Measurements from ENCODE around the gene POLN. TPM values are rescaled to one million over a fixed set of nuclear protein-coding genes. Genes with fewer than 3 reads are reported as not detected.

The POLN gene
- total RNA-seq, 4 donors from 2014 or later: 0.26 to 5.8 (median 5.5) TPM; not detected in 1

GRCh38 chr4:2096073-2096609, 145.8 kb downstream of the POLN start:
- Histone ChIP-seq H3K4me3 (no peak overlapping the region), H3K4me1 (no peaks in the 10 kb centered on the region), H3K27me3 (no peaks in the 10 kb centered on the region), H3K9me3 (no peaks in the 10 kb centered on the region), H3K27ac (no peak overlapping the region), H3K36me3 (no peaks in the 10 kb centered on the region)
- TF ChIP-seq POLR2A (IDR thresholded peaks at IDR 0.05): no peak
- TF ChIP-seq CTCF (IDR thresholded peaks at IDR 0.05): no peak
- no peak for DNase-seq
- intact Hi-C loops (cut with DNase I; ENCODE audit: low total_unique reads): no loop called here

GRCh38 chr4:2095236-2096072, 146.5 kb downstream of the POLN start:
- no peaks in the 10 kb centered on the region for H3K9me3 ChIP-seq
- intact Hi-C loops (cut with DNase I; ENCODE audit: low total_unique reads): no loop called here
- TF ChIP-seq POLR2A (IDR thresholded peaks at IDR 0.05): no peak
- no peak for TF ChIP-seq CTCF (IDR thresholded peaks at IDR 0.05)

GRCh38 chr4:2094545-2094944, 147.4 kb downstream of the POLN start:
- no peak for TF ChIP-seq CTCF (IDR thresholded peaks at IDR 0.05)
- no peak for DNase-seq
- Histone ChIP-seq H3K4me1 (no peaks in the 10 kb centered on the region), H3K4me3 (no peak overlapping the region), H3K36me3 (no peaks in the 10 kb centered on the region), H3K27ac (no peak overlapping the region), H3K27me3 (no peaks in the 10 kb centered on the region), H3K9me3 (no peaks in the 10 kb centered on the region)
- intact Hi-C loops (cut with DNase I; ENCODE audit: low total_unique reads): no loop called here

More at GRCh38 chr4:2095236-2096072, 146.5 kb downstream of the POLN start:
- Histone ChIP-seq H3K27ac (no peak overlapping the region), H3K4me1 (no peaks in the 10 kb centered on the region), H3K27me3 (no peaks in the 10 kb centered on the region), H3K36me3 (no peaks in the 10 kb centered on the region), H3K4me3 (no peak overlapping the region)
- DNase-seq: no peak

- Histone ChIP-seq H3K4me3 (no peak overlapping the region), H3K9me3 (no peaks in the 10 kb centered on the region), H3K27me3 (no peaks in the 10 kb centered on the region), H3K27ac (no peak overlapping the region), H3K36me3 (no peaks in the 10 kb centered on the region), H3K4me1 (no peaks in the 10 kb centered on the region)
- TF ChIP-seq CTCF (IDR thresholded peaks at IDR 0.05) (no peak), POLR2A (IDR thresholded peaks at IDR 0.05) (no peak)
- no peak for DNase-seq
- intact Hi-C loops (cut with DNase I; ENCODE audit: low total_unique reads): no loop called here
Measured at GRCh38 chr4:2093265-2093664, 148.7 kb downstream of the POLN start.

GRCh38 chr4:2092669-2093053, 149.3 kb downstream of the POLN start:
- Histone ChIP-seq H3K4me3 (no peak overlapping the region), H3K36me3 (no peaks in the 10 kb centered on the region), H3K9me3 (no peaks in the 10 kb centered on the region), H3K27ac (no peak overlapping the region), H3K27me3 (no peaks in the 10 kb centered on the region), H3K4me1 (no peaks in the 10 kb centered on the region)
- no peak for DNase-seq
- intact Hi-C loops (cut with DNase I; ENCODE audit: low total_unique reads): no loop called here
- TF ChIP-seq POLR2A (IDR thresholded peaks at IDR 0.05) (no peak), CTCF (IDR thresholded peaks at IDR 0.05) (no peak)

Data from uterus (tissue), 4 donors.